IMR-90 (cell line): ENCODE results near the gene DEPDC5. TPM values are rescaled to one million over a fixed set of nuclear protein-coding genes. Genes with fewer than 3 reads are reported as not detected.

Experiments used
- ATAC-seq: fragments of 200-7000 bp; cut with Tn5 transposase; 2 replicates; pipeline ENCODE4 v1.9.1; 2020; ENCODE audit warnings: low read depth, mild to moderate bottlenecking, moderate library complexity
- BruUV-seq: library from RNA; stranded (reverse); fragments of 400-500 nt; replicated peaks from 2 replicates; lab custom pipeline; 2021; lab: Mats Ljungman, UMichigan
- CTCF ChIA-PET: fragments of 300-600 bp; formaldehyde crosslinking; extraction: SDS; loops from one replicate; lab custom pipeline; 2021; ENCODE audit warnings: antibody characterized with exemption; lab: Yijun Ruan, JAX
- POLR2A ChIA-PET: fragments of 300-600 bp; sonication (Branson Sonifier 250); formaldehyde crosslinking; loops from one replicate; lab custom pipeline; 2022; ENCODE audit warnings: antibody characterized with exemption; ENCODE audit not compliant: unreplicated experiment; lab: Charles Lee
- DNase-seq: peaks from one replicate; pipeline ENCODE4 v3.0.0; 2013
- H2AFZ ChIP-seq: replicated peaks from 2 replicates; pipeline ENCODE3; 2013; ENCODE audit warnings: low read length, mild to moderate bottlenecking; ENCODE audit not compliant: poor library complexity
- H2AK5ac ChIP-seq: 2 replicates; pipeline ENCODE4 v1.6.1; 2013; ENCODE audit warnings: low read depth, low read length, inconsistent platforms
- H2AK9ac ChIP-seq: replicated peaks from 2 replicates; pipeline ENCODE3; 2013; ENCODE audit warnings: mild to moderate bottlenecking, low read depth, low read length, moderate library complexity; ENCODE audit not compliant: poor library complexity
- H2BK120ac ChIP-seq: 2 replicates; pipeline ENCODE4 v1.6.1; 2013; ENCODE audit warnings: low read depth, low read length, inconsistent platforms
- H2BK15ac ChIP-seq: 3 replicates; pipeline ENCODE4 v1.6.1; 2013; ENCODE audit warnings: low read depth, low read length, inconsistent platforms
- H2BK20ac ChIP-seq: 2 replicates; pipeline ENCODE4 v1.6.1; 2013; ENCODE audit warnings: low read depth, mild to moderate bottlenecking, inconsistent platforms, low read length, moderate library complexity
- H2BK5ac ChIP-seq: 2 replicates; pipeline ENCODE4 v1.6.1; 2013; ENCODE audit warnings: mild to moderate bottlenecking, low read depth, low read length, inconsistent platforms; ENCODE audit not compliant: poor library complexity, severe bottlenecking
- H3K14ac ChIP-seq: replicated peaks from 2 replicates; pipeline ENCODE4 v1.6.1; 2013; ENCODE audit warnings: low read depth, low read length, inconsistent platforms
- H3K18ac ChIP-seq: 2 replicates; pipeline ENCODE4 v1.6.1; 2013; ENCODE audit warnings: low read depth, low read length, control low read depth
- H3K23ac ChIP-seq: 2 replicates; pipeline ENCODE4 v1.6.1; 2013; ENCODE audit warnings: low read depth, low read length, inconsistent platforms
- H3K27ac ChIP-seq: 2 replicates; pipeline ENCODE4 v1.5.1; 2013; ENCODE audit warnings: mild to moderate bottlenecking, control low read depth, low read length; ENCODE audit not compliant: insufficient read depth
- H3K27me3 ChIP-seq: 2 replicates; pipeline ENCODE4 v1.6.1; 2013; ENCODE audit warnings: low read length; ENCODE audit not compliant: control insufficient read depth, insufficient read depth
- H3K36me3 ChIP-seq: 2 replicates; pipeline ENCODE4 v1.6.1; 2013; ENCODE audit warnings: low read length, mixed read lengths; ENCODE audit not compliant: control insufficient read depth, insufficient read depth
- H3K4ac ChIP-seq: 2 replicates; pipeline ENCODE4 v1.6.1; 2013; ENCODE audit warnings: low read depth, low read length, inconsistent platforms
- H3K4me1 ChIP-seq: 2 replicates; pipeline ENCODE4 v1.6.1; 2013; ENCODE audit warnings: low read length, mixed read lengths; ENCODE audit not compliant: control insufficient read depth, insufficient read depth
- H3K4me2 ChIP-seq: 2 replicates; pipeline ENCODE4 v1.6.1; 2013; ENCODE audit warnings: low read depth, mild to moderate bottlenecking, control low read depth, low read length, moderate library complexity
- H3K4me3 ChIP-seq: 2 replicates; pipeline ENCODE4 v1.5.1; 2013; ENCODE audit warnings: low read depth, mild to moderate bottlenecking, control low read depth, low read length, moderate library complexity; ENCODE audit not compliant: insufficient read depth
- H3K56ac ChIP-seq: 2 replicates; pipeline ENCODE4 v1.6.1; 2013; ENCODE audit warnings: low read length, inconsistent platforms; ENCODE audit not compliant: insufficient read depth; ENCODE audit errors: extremely low read depth
- H3K79me1 ChIP-seq, 2 experiments: 2 replicates each; pipeline ENCODE4 v1.6.1; 2013; ENCODE audit warnings: low read length in 2 of 2, inconsistent platforms in 1 of 2, low read depth in 1 of 2
- H3K9ac ChIP-seq: 2 replicates; pipeline ENCODE4 v1.6.1; 2013; ENCODE audit warnings: low read depth, low read length, control low read depth
- H3K9me1 ChIP-seq: 2 replicates; pipeline ENCODE4 v1.6.1; 2013; ENCODE audit warnings: low read length, inconsistent platforms; ENCODE audit not compliant: insufficient read depth
- H3K9me3 ChIP-seq: 2 replicates; pipeline ENCODE4 v1.6.1; 2013; ENCODE audit warnings: low read length; ENCODE audit not compliant: control insufficient read depth, insufficient read depth
- H4K20me1 ChIP-seq: 2 replicates; pipeline ENCODE4 v1.6.1; 2013; ENCODE audit warnings: low read length, inconsistent platforms; ENCODE audit not compliant: insufficient read depth
- H4K5ac ChIP-seq: 2 replicates; pipeline ENCODE4 v1.6.1; 2013; ENCODE audit warnings: mild to moderate bottlenecking, low read depth, low read length, control low read depth
- H4K8ac ChIP-seq, 2 experiments: 2 replicates each; pipeline ENCODE4 v1.6.1; 2013; ENCODE audit warnings: low read depth in 2 of 2, low read length in 2 of 2, control low read depth in 1 of 2, inconsistent platforms in 1 of 2
- H4K91ac ChIP-seq: 2 replicates; pipeline ENCODE4 v1.6.1; 2013; ENCODE audit warnings: low read depth, low read length, inconsistent platforms; ENCODE audit not compliant: insufficient read depth
- BHLHE40 ChIP-seq: fragments of 150-350 bp; IDR thresholded peaks from 2 replicates; pipeline ENCODE4 v1.6.1; 2016; ENCODE audit warnings: mild to moderate bottlenecking, low read depth, low read length
- CEBPB ChIP-seq: IDR thresholded peaks from 2 replicates; pipeline ENCODE4 v1.6.1; 2012; ENCODE audit warnings: low read depth, low read length, improper control_type of control experiment
- CHD1 ChIP-seq: IDR thresholded peaks from 2 replicates; pipeline ENCODE4 v1.6.1; 2012; ENCODE audit warnings: low read depth, low read length, improper control_type of control experiment
- FOS ChIP-seq: fragments of 150-350 bp; IDR thresholded peaks from 2 replicates; pipeline ENCODE4 v1.6.1; 2016; ENCODE audit warnings: low read depth, low read length
- MAFK ChIP-seq: IDR thresholded peaks from 2 replicates; pipeline ENCODE4 v1.6.1; 2012; ENCODE audit warnings: low read depth, low read length, improper control_type of control experiment
- NFE2L2 ChIP-seq: fragments of 150-350 bp; IDR thresholded peaks from 2 replicates; pipeline ENCODE4 v1.6.1; 2016; ENCODE audit warnings: low read depth, mild to moderate bottlenecking, low read length
- RAD21 ChIP-seq: IDR thresholded peaks from 2 replicates; pipeline ENCODE4 v1.6.1; 2012; ENCODE audit warnings: low read length, improper control_type of control experiment
- RFX5 ChIP-seq: IDR thresholded peaks from 2 replicates; pipeline ENCODE4 v1.8.0; 2012; ENCODE audit warnings: low read depth, mild to moderate bottlenecking, low read length, moderate library complexity
- SMC3 ChIP-seq: fragments of 150-350 bp; IDR thresholded peaks from 2 replicates; pipeline ENCODE4 v1.6.1; 2016; ENCODE audit warnings: low read depth, mild to moderate bottlenecking, antibody characterized with exemption, low read length, moderate library complexity
- WGBS, 2 experiments: methylation state at CpG; one replicate each; pipeline versions ENCODE4 v1.1.5 to v1.1.7; 2013; ENCODE audit warnings: missing lambda C conversion rate in 2 of 2; ENCODE audit not compliant: insufficient read length in 1 of 2; ENCODE audit errors: extremely low coverage in 2 of 2; 5-methylcytosine and 5-hydroxymethylcytosine counted together
- dilution Hi-C: fragments of 300-500 bp; cut with HindIII; formaldehyde crosslinking; loops from one replicate; pipeline ENCODE4 v1.14.3; 2018; ENCODE audit warnings: low sequenced_read_pairs; ENCODE audit not compliant: unreplicated experiment
- in situ Hi-C: fragments of 300-500 bp; cut with MboI; formaldehyde crosslinking; loops from 3 replicates; pipeline ENCODE4 v1.14.3; 2019; ENCODE audit warnings: low sequenced_read_pairs, inconsistent platforms, mixed read lengths
- intact Hi-C: fragments of 100-400 bp; cut with micrococcal nuclease; formaldehyde crosslinking; loops from 2 replicates; pipeline ENCODE4 v1.10.0; 2022
- polyA plus RNA-seq, 3 experiments: library from polyadenylated mRNA; depleted of rRNA; stranded (reverse); fragments of >200 nt; gene quantifications; 2 replicates each; pipeline ENCODE4 v1.2.3, GENCODE V29; 2012; ENCODE audit warnings: low replicate concordance in 1 of 3
- total RNA-seq: library from RNA; depleted of rRNA; stranded (reverse); fragments of >200 nt; gene quantifications from 2 replicates; pipeline ENCODE4 v1.2.3, GENCODE V29; 2012
- TF ChIP-seq, protein P1 (sequence below): fragments of 150-350 bp; IDR thresholded peaks from 2 replicates; pipeline ENCODE4 v1.6.1; 2017; ENCODE audit warnings: mild to moderate bottlenecking, antibody characterized with exemption, low read length, low read depth

The DEPDC5 gene
- total and polyA plus RNA-seq, 2 of the 4 experiments (the other 2 are of a cell fraction), result 6.6 to 12.9 TPM

DNA sequence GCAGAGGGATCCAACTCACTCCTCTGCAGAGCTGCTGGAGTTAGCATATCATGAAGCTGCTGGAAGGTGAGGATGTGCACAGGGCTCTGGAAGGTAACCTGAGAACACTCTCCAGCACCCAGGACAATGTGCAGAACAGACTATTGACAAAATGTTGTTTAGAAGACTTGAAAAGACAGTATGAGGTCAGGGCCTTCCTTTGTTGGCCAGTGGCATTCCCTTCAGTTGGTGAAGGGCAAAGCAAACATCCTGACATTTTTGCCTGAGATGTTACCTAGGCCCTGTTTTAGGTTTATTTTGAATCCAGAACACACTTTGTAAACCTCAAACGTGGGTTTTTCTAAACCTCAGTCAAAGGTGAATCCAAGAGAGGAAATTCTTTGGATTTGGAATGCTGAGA, 67.8 kb downstream of the DEPDC5 start:
- no peak overlapping the region for H4K5ac ChIP-seq
- peaks cover 6% of the 10 kb centered on the region; the same call in 1 of the 2 replicates for H4K20me1 ChIP-seq
- ChIA-PET POLR2A (no interaction called here), CTCF (interaction anchor here (0.6 kb wide), 1 partner anchor 441 kb away, joined by 3 read pairs; no protein-coding TSS in a partner anchor)
- TF ChIP-seq FOS, result no peak
- TF ChIP-seq, protein P1, sequence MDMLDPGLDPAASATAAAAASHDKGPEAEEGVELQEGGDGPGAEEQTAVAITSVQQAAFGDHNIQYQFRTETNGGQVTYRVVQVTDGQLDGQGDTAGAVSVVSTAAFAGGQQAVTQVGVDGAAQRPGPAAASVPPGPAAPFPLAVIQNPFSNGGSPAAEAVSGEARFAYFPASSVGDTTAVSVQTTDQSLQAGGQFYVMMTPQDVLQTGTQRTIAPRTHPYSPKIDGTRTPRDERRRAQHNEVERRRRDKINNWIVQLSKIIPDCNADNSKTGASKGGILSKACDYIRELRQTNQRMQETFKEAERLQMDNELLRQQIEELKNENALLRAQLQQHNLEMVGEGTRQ, result no peak
- no peak for TF ChIP-seq MAFK
- no peak for TF ChIP-seq NFE2L2
- no peak for TF ChIP-seq SMC3
- no peak for TF ChIP-seq CHD1
- no peak for TF ChIP-seq RFX5
- TF ChIP-seq CEBPB, result no peak
- no peak for TF ChIP-seq RAD21
- TF ChIP-seq BHLHE40, result no peak
- in situ Hi-C loops, result no loop called here
- H2BK5ac ChIP-seq, result no peak overlapping the region
- H3K56ac ChIP-seq, result no peak overlapping the region
- no peak for ATAC-seq
- H3K27ac ChIP-seq, result no peak overlapping the region
- no peak overlapping the region for H2AK9ac ChIP-seq
- no peaks in the 10 kb centered on the region for H3K9me3 ChIP-seq
- H2BK120ac ChIP-seq, result no peak overlapping the region
- H3K18ac ChIP-seq, result no peak overlapping the region
- no peak overlapping the region for H3K9ac ChIP-seq
- H4K91ac ChIP-seq, result no peak overlapping the region
- dilution Hi-C loops, result no loop called here
- H3K14ac ChIP-seq, result no peak overlapping the region
- no peak overlapping the region for H2BK15ac ChIP-seq
- WGBS, 2 experiments, result no CpG with 5 or more reads among the region's 1 CpG
- no peak overlapping the region for H3K4me2 ChIP-seq
- no peak overlapping the region for H3K4ac ChIP-seq
- no TSS peak for BruUV-seq
- no peak overlapping the region for H3K4me3 ChIP-seq
- H2AFZ ChIP-seq, result no peak overlapping the region
- DNase-seq, result no peak
- 0 out of 2 replicates have a peak, but pooled peaks cover 2% of the 10 kb centered on the region for H3K4me1 ChIP-seq
- no peaks in the 10 kb centered on the region; a peak in 1 of 4 replicates for H3K79me1 ChIP-seq
- intact Hi-C loops, result no loop called here
- no peak overlapping the region for H2AK5ac ChIP-seq
- no peak overlapping the region for H4K8ac ChIP-seq
- H3K9me1 ChIP-seq, result peaks cover 4% of the 10 kb centered on the region
- no peaks in the 10 kb centered on the region for H3K27me3 ChIP-seq
- H2BK20ac ChIP-seq, result no peak overlapping the region
- H3K36me3 ChIP-seq, result peaks cover 55% of the 10 kb centered on the region
- no peak overlapping the region for H3K23ac ChIP-seq
